ENCODE results near the gene KCNJ15. TPM values are rescaled to one million over a fixed set of nuclear protein-coding genes. Genes with fewer than 3 reads are reported as not detected.

The KCNJ15 gene
- total RNA-seq, 1 experiment from 2014 or later: not detected

- Histone ChIP-seq H3K79me2 (ENCODE audit: insufficient read depth, low read length) (no peaks in the 10 kb centered on the region), H3K9ac (ENCODE audit: low read length) (no peak overlapping the region), H3K27me3 (ENCODE audit: insufficient read depth, low read length) (no peaks in the 10 kb centered on the region), H4K20me1 (ENCODE audit: insufficient read depth) (no peaks in the 10 kb centered on the region), H3K9me3 (ENCODE audit: control insufficient read depth in 1 of 2, insufficient read depth in 1 of 2, low read depth in 1 of 2, low read length in 2 of 2) (no peaks in the 10 kb centered on the region), H3K9me2 (ENCODE audit: insufficient read depth) (no peaks in the 10 kb centered on the region), H3K4me1 (ENCODE audit: control insufficient read depth in 1 of 2, insufficient read depth in 2 of 2, low read length in 2 of 2) (no peaks in the 10 kb centered on the region; a peak in 1 of 4 replicates), H3K36me3 (ENCODE audit: control insufficient read depth in 1 of 2, insufficient read depth in 2 of 2, low read length in 2 of 2) (no peaks in the 10 kb centered on the region), H3K27ac (ENCODE audit: low read depth, low read length) (no peak overlapping the region), H2AFZ (ENCODE audit: low read depth, low read length, poor library complexity, severe bottlenecking) (no peak overlapping the region), H3K4me3 (replicated peaks in 1 of 2; ENCODE audit: low read depth in 1 of 2, low read length in 2 of 2) (no peak overlapping the region), H3K4me2 (ENCODE audit: low read length) (no peak overlapping the region)
- CTCF ChIA-PET: interaction anchor here (2.1 kb wide), 1 partner anchor 681 kb away, joined by 5 read pairs; no protein-coding TSS in a partner anchor
- TF ChIP-seq CTCF (IDR thresholded peaks at IDR 0.05 in 2 of 3, conservative IDR thresholded peaks at IDR 0.05 in 1 of 3; ENCODE audit: borderline replicate concordance in 1 of 3, insufficient read depth in 1 of 3, low read depth in 2 of 3, low read length in 2 of 3): peak; percentile 55 to 94 (median 89)
- TF ChIP-seq RAD21 (IDR thresholded peaks at IDR 0.05; ENCODE audit: low read depth): peak; percentile 80
- no peak for TF ChIP-seq SIN3A (IDR thresholded peaks at IDR 0.05; ENCODE audit: low read depth)
- ATAC-seq: peak; percentile 93
- DNase-seq (ENCODE audit: low read depth, low spot score): peak; percentile 23
- intact Hi-C loops (cut with micrococcal nuclease): loop anchor here (1.0 to 5.0 kb wide), 3 partner anchors 137 to 656 kb away; no protein-coding TSS in a partner anchor
- RAD21 ChIA-PET (ENCODE audit: low non-redundant PET in 1 of 2, low total read pairs in 2 of 2, uncharacterized antibody in 2 of 2, unreplicated experiment in 2 of 2): no interaction called here
- BruUV-seq (replicated peaks): no TSS peak
- POLR2A ChIA-PET: no interaction called here
Measured at GRCh38 chr21:38355992-38356781, 99.4 kb downstream of the KCNJ15 start.

Other genes starting within 250 kb of the KCNJ15 start
- gene ERG, start 241.5 kb downstream of the KCNJ15 start, total RNA-seq (2021; ENCODE audit: unreplicated experiment): 0.17 TPM

All from HCT116 (cell line).